Heart left ventricle (tissue), 13 donors: ENCODE data around the gene SCGB1C1.

Experiments
- POLR2A ChIP-seq, 2 donors: fragments of 450-650 bp; IDR thresholded peaks; one replicate each; pipeline ENCODE4 v1.6.1; 2017; ENCODE audit warnings: antibody characterized with exemption in 2 of 2, mild to moderate bottlenecking in 2 of 2, moderate library complexity in 2 of 2
- TF ChIP-seq, protein P1 (sequence below), 12 donors: fragments of 200-600 bp; sonication (generic) in 4 of 12; IDR thresholded peaks; one replicate each; pipeline versions ENCODE4 v1.5.0 to v1.8.0; 2018 to 2022; ENCODE audit warnings: antibody characterized with exemption in 12 of 12, mild to moderate bottlenecking in 5 of 12
- donor health status: ischemic (EF 13 %, LVEDD 7.1; RV severe dilation, severe dysfunction).
- donor health status: DM: no; HTN: yes; CAD: no.
- donor health status: DM: no; HTN: no; CAD: no.
- donor health status: ischemic (EF 25% LVEDD 6.9; RV normal size, moderate dysfunction).
- donor health status: ischemic (EF 25% LVEDD 5.7; RV mildly dilated, moderate dysfunction).
- donor health status: ischemic (EF 35%, LVEDD 5.7; RV mildly dilated, moderate dysfunction).
- donor health status: nonischemic (EF 11% LVEDD 7.7; RV severe dilation, severe dysfunction).
- donor health status: DM: yes; HTN: yes; CAD: no.
- donor health status: PGD.
- donor health status: ischemic (EF 29% LVEDD 5.4; RV normal size, mild dysfunction).
- donor health status: nonischemic (EF 23%, LVEDD 6.1; RV moderate dilation, normal function).

DNA sequence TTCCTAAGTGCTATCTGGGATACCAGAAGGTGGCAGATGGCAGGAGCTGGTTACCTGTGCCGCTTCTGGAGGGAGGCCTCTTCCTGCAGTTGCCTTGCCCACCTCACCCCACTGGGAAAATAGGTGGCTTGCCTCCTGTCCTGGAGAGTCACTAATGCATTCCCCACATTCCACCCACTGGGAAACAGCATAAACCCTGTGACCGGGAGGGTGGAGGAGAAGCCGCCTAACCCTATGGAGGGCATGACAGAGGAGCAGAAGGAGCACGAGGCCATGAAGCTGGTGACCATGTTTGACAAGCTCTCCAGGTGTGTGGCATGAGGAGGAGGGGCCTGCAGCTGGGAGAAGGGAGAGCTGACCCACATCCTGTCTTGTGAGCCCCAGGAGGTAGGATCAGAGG lies 20.2 kb downstream of the SCGB1C1 start:
- no peak for TF ChIP-seq POLR2A (IDR thresholded peaks at IDR 0.05)
- TF ChIP-seq, protein P1, sequence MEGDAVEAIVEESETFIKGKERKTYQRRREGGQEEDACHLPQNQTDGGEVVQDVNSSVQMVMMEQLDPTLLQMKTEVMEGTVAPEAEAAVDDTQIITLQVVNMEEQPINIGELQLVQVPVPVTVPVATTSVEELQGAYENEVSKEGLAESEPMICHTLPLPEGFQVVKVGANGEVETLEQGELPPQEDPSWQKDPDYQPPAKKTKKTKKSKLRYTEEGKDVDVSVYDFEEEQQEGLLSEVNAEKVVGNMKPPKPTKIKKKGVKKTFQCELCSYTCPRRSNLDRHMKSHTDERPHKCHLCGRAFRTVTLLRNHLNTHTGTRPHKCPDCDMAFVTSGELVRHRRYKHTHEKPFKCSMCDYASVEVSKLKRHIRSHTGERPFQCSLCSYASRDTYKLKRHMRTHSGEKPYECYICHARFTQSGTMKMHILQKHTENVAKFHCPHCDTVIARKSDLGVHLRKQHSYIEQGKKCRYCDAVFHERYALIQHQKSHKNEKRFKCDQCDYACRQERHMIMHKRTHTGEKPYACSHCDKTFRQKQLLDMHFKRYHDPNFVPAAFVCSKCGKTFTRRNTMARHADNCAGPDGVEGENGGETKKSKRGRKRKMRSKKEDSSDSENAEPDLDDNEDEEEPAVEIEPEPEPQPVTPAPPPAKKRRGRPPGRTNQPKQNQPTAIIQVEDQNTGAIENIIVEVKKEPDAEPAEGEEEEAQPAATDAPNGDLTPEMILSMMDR (IDR thresholded peaks at IDR 0.05), result no peak
